SKM-1 treated with dmso at 0.1 percent for 144 hours (cell line): Measurements from ENCODE around the gene SMOC2.
A peak's percentile ranks its signal among the peaks of the same experiment; 100 is the strongest.
"Not testable (repeated sequence)": the region's sequence is repeated elsewhere in the genome, so short reads cannot be mapped to it uniquely, and the experiment has no call there.

Source experiments
- DNase-seq: peaks from one replicate; lab custom pipeline; 2025; ENCODE audit not compliant: unreplicated experiment; lab: John Stamatoyannopoulos, UW

The SMOC2 gene

GRCh38 chr6:168597471-168597875 lies 156.5 kb downstream of the SMOC2 start:
- DNase-seq = no peak

- no peak for DNase-seq
Observed at GRCh38 chr6:168598251-168599117, 157.5 kb downstream of the SMOC2 start.

GRCh38 chr6:168599118-168599494 lies 158.1 kb downstream of the SMOC2 start:
- no peak for DNase-seq

- DNase-seq = no peak
Observed at GRCh38 chr6:168599769-168600330, 158.9 kb downstream of the SMOC2 start.

DNA sequence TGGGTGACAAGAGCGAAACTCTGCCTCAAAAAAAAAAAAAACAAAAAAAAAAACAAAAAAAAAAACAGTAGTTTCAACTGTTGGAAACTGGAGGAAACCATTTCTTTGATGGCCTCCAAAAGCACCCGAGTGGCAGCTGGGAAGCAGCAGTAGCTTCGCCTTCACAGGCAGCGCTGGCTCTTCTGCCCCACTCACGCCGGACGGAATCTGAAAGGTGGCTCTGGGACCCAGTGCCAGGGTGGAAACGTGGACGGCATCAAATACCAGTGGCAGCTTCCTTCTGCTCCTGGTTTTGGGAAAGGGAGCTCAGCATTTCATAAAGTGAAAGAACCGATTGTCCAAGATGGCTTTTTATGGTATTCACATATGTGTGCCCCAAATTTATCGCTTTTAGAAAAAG lies 159.4 kb downstream of the SMOC2 start:
- no peak for DNase-seq

- DNase-seq = no peak
Observed at GRCh38 chr6:168601111-168601510, 160.1 kb downstream of the SMOC2 start.

DNA sequence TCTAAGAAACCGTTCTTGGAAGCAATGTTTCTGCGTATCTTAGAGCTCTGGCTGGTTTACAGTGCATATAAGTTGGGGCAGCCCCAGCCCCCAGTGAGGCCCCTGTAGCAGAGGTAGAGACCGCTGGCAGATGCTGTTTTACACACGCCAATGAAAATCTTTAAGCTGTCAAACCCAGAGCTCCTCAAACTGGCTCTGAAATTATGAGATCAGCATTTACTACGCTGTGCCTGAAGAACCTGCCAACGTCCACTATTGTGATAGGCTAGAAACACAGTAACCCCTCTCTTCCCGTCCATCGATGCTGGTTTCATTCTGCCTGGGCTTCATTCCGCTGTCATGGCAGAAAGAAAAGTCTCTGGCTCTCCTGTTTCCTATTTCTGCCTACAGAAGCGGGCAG lies 160.6 kb downstream of the SMOC2 start:
- no peak for DNase-seq

DNA sequence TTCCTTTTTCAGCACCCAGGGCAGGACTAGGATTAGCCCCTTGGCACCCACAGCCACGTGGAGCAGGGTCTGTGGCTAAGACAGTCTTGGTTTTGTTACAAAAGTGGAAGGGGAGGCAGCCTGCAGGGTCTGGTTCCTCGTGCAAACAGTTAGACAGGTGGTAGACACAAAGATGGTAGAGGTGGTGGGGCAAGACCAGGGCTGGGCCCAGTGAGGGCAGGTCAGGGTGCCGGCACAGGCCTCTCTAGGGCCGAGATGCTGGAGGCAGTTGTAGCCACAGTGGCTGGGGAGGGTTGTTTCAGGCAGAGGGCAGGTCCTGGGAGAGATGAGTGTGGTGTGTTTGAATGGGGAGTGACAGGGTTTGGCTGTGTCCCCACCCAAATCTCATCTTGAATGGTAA lies 161.6 kb downstream of the SMOC2 start:
- DNase-seq = peak; percentile 5

DNA sequence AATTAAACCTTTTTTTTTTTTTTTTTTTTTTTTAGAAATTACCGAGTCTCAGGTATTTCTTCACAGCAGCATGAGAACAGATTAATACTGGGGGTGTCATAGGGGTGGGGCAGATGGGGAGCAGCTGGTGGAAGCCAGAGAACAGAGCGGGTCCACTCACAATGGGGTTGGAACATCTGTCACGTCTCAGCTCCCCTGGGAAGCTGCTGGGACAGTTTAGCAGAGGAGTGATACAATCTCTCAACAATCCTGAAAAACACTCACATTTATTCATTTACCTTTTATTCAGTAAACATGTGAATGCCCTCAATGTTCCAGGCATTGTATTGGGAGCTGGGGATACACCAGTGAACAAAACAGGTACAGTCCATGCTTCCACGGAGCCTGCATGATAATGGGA lies 162.2 kb downstream of the SMOC2 start:
- DNase-seq = no peak

DNA sequence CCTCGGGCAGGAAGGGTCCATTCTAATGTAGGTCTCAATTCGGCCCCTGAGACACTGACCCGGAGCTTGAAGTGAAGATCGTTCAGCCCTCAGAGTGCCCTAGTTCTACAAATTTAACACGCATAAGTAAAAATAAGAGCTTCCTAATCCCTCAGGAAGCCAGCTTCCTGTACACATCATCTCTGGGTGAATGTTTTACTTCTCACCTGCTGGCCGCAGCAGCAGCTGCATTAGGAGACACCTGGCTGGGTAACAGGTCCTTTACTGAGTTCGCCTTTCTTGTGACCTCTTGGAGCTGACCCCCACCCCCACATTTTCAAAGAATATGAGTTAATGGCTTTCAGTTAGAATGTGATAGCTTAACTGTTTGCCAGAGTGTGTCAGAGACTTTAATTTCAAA lies 165.0 kb downstream of the SMOC2 start:
- DNase-seq = no peak

- DNase-seq = no peak
Observed at GRCh38 chr6:168606722-168607121, 165.7 kb downstream of the SMOC2 start.

DNA sequence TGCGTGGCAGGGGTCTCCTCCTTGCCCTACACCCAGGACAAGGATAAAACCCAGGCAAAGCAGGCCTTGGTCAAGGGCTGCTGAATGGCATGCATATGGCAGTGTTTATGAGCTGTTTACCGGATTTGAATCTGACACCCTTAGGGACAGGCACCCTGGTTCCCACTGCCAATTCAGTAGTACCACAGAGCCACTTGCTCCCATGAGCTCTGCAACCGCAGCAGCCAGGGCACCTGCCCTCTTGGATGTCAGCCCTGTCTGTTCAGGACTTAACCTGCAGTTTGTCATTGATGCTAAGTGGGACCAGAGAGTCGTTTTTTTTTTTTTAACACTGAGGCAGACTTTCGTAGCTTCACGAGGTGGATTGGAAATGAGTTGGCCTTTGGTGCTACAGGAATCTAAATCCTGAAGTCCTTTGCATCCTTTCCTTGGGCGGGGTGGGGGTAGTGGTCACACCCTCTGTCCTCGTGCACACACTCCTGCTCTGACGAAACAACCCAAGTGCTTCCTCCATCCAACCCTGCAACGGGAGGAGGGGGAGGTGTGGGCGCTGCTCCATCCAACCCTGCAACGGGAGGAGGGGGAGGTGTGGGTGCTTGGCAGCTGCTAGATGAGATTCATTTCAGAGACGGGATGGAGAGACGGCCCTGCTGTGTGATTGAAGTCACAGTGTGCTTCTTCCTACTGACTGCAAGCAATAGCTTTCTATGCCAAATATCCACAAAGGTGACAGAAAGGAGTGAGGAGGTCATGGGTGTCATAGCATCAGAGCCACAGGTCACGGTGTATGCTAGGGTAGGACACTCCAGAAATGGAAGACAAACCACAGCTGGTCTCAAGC lies 166.5 kb downstream of the SMOC2 start:
- no peak for DNase-seq

- no peak for DNase-seq
Observed at GRCh38 chr6:168608113-168608400, 167.1 kb downstream of the SMOC2 start.

GRCh38 chr6:168609026-168609685 lies 168.2 kb downstream of the SMOC2 start:
- no peak for DNase-seq

GRCh38 chr6:168609914-168610490 lies 169.0 kb downstream of the SMOC2 start:
- DNase-seq = no peak

DNA sequence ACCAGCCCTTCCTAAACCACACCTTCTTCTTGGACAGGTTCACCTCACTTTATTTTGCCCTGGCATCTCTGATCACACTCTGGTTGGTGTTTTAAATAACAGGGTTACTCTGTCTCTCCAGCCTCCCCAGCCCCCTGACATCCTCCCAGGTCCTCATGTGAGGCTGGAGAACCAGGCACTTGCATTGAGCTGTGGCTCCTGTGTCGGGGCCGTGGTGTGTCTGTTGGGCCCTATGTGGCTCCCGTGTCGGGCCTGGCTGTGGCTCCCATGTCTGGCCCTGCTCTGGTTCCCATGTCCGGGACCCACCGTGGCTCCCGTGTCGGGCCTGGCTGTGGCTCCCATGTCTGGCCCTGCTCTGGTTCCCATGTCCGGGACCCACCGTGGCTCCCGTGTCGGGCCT lies 170.0 kb downstream of the SMOC2 start:
- DNase-seq = not testable (repeated sequence)

GRCh38 chr6:168611691-168612090 lies 170.7 kb downstream of the SMOC2 start:
- no peak for DNase-seq

DNA sequence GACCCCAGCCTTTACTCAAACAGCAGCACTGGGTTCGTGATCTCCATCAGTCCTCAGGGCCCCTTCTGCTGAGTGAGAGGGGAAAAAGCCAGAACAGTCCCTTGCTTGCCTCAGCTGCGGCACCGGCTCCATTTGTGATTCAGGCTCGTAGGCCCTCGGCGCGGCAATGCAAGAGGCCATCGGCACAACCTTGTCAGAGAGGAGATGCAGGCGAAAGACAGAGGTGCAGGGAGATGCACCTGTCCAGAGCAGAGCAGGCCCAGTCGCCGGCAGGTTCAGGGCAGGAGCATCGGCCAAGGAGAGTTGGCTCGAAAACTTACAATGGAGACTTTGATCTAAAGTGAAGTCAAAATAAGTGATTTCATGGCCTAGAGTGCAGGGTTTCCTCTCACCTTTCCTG lies 171.6 kb downstream of the SMOC2 start:
- no peak for DNase-seq

GRCh38 chr6:168615837-168616236 lies 174.9 kb downstream of the SMOC2 start:
- no peak for DNase-seq

- DNase-seq = no peak
Observed at GRCh38 chr6:168616816-168617765, 176.1 kb downstream of the SMOC2 start.
